Liver (tissue), 9 donors: ENCODE results near the gene PDK1. TPM values are rescaled to one million over a fixed set of nuclear protein-coding genes. Genes with fewer than 3 reads are reported as not detected.
"Not testable (repeated sequence)": the region's sequence is repeated elsewhere in the genome, so short reads cannot be mapped to it uniquely, and the experiment has no call there.

Experiments used
- DNase-seq: peaks from one replicate; pipeline ENCODE4 v3.0.0-alpha.2; 2017; ENCODE audit warnings: low spot score
- H3K27ac ChIP-seq, 2 donors: one replicate each; pipeline ENCODE4 v1.7.0; 2013; ENCODE audit warnings: inconsistent platforms in 2 of 2, low read length in 2 of 2, control low read depth in 1 of 2, low read depth in 1 of 2, mild to moderate bottlenecking in 1 of 2
- H3K27me3 ChIP-seq, 4 donors: one replicate each; pipeline versions ENCODE4 v1.6.1 to v1.7.0; 2013; ENCODE audit warnings: low read length in 3 of 4, inconsistent platforms in 1 of 4, mild to moderate bottlenecking in 1 of 4, moderate library complexity in 1 of 4; ENCODE audit not compliant: control insufficient read depth in 4 of 4, insufficient read depth in 4 of 4
- H3K36me3 ChIP-seq, 4 donors: one replicate each; pipeline versions ENCODE4 v1.6.1 to v1.7.0; 2013; ENCODE audit warnings: low read length in 3 of 4, mild to moderate bottlenecking in 3 of 4, low read depth in 1 of 4, moderate library complexity in 1 of 4; ENCODE audit not compliant: control insufficient read depth in 4 of 4, insufficient read depth in 3 of 4
- H3K4me1 ChIP-seq, 4 donors: one replicate each; pipeline versions ENCODE4 v1.6.1 to v1.7.0; 2013; ENCODE audit warnings: low read length in 3 of 4, mild to moderate bottlenecking in 3 of 4, moderate library complexity in 1 of 4; ENCODE audit not compliant: control insufficient read depth in 4 of 4, insufficient read depth in 4 of 4
- H3K4me3 ChIP-seq, 3 donors: one replicate each; pipeline versions ENCODE4 v1.6.1 to v1.7.0; 2013; ENCODE audit warnings: low read length in 3 of 3, control low read depth in 1 of 3, low read depth in 1 of 3, mild to moderate bottlenecking in 1 of 3
- H3K9ac ChIP-seq, 2 donors: one replicate each; pipeline ENCODE4 v1.7.0; 2013; ENCODE audit warnings: low read length in 2 of 2, mild to moderate bottlenecking in 2 of 2, moderate library complexity in 2 of 2, control low read depth in 1 of 2, low read depth in 1 of 2
- H3K9me3 ChIP-seq, 4 donors: one replicate each; pipeline versions ENCODE4 v1.6.1 to v1.7.0; 2013; ENCODE audit warnings: low read length in 3 of 4; ENCODE audit not compliant: control insufficient read depth in 4 of 4
- EGR1 ChIP-seq, 2 donors: IDR thresholded peaks; 2 replicates each; pipeline ENCODE4 v1.6.1; 2016 to 2018; ENCODE audit warnings: antibody characterized with exemption in 2 of 2, low read depth in 2 of 2
- FOXA2 ChIP-seq: IDR thresholded peaks from 2 replicates; pipeline ENCODE4 v1.6.1; 2016; ENCODE audit warnings: antibody characterized with exemption
- GABPA ChIP-seq, 2 donors: IDR thresholded peaks in 1 of 2; conservative IDR thresholded peaks in 1 of 2; 2 replicates each; pipeline ENCODE4 v1.6.1; 2016; ENCODE audit warnings: antibody characterized with exemption in 2 of 2, mild to moderate bottlenecking in 1 of 2, moderate library complexity in 1 of 2
- HNF4A ChIP-seq, 2 donors: conservative IDR thresholded peaks; 2 replicates each; pipeline ENCODE4 v1.6.1; 2016; ENCODE audit warnings: antibody characterized with exemption in 2 of 2, mild to moderate bottlenecking in 2 of 2
- HNF4G ChIP-seq: IDR thresholded peaks from 2 replicates; pipeline ENCODE4 v1.6.1; 2016; ENCODE audit warnings: antibody characterized with exemption
- JUND ChIP-seq, 2 donors: IDR thresholded peaks; 2 replicates each; pipeline ENCODE4 v1.6.1; 2016; ENCODE audit warnings: antibody characterized with exemption in 2 of 2
- NR2F2 ChIP-seq: IDR thresholded peaks from 2 replicates; pipeline ENCODE4 v1.6.1; 2016; ENCODE audit warnings: antibody characterized with exemption
- RAD21 ChIP-seq, 2 donors: IDR thresholded peaks; 2 replicates each; pipeline ENCODE4 v1.6.1; 2016; ENCODE audit warnings: antibody characterized with exemption in 2 of 2, mild to moderate bottlenecking in 2 of 2
- SP1 ChIP-seq: IDR thresholded peaks from 2 replicates; pipeline ENCODE4 v1.6.1; 2018; ENCODE audit warnings: antibody characterized with exemption, mild to moderate bottlenecking
- TAF1 ChIP-seq: conservative IDR thresholded peaks from 2 replicates; pipeline ENCODE4 v1.6.1; 2016; ENCODE audit warnings: antibody characterized with exemption, mild to moderate bottlenecking
- YY1 ChIP-seq: IDR thresholded peaks from 2 replicates; pipeline ENCODE4 v1.6.1; 2016; ENCODE audit warnings: antibody characterized with exemption, mild to moderate bottlenecking
- WGBS: extraction: QIAGEN DNeasy Blood & Tissue Kit; methylation state at CpG from one replicate; pipeline ENCODE4 v1.1.7; 2013; 5-methylcytosine and 5-hydroxymethylcytosine counted together
- polyA plus RNA-seq, 2 donors: library from polyadenylated mRNA; stranded (reverse) in 1 of 2; unstranded in 1 of 2; fragments of 200-250 nt in 1 of 2; fragments of >200 nt in 1 of 2; fragmentation: Nextera tagmentation in 1 of 2; extraction: Ambion mirVana in 1 of 2; gene quantifications; one replicate each; pipeline versions ENCODE4 v1.2.1 to v1.2.3, GENCODE V29; 2013 to 2015
- total RNA-seq, 2 donors: library from RNA; depleted of rRNA; stranded (reverse); fragments of >200 nt; gene quantifications; one replicate each; pipeline ENCODE4 v1.2.3, GENCODE V29; 2014
- TF ChIP-seq, protein P1 (sequence below): IDR thresholded peaks from 2 replicates; pipeline ENCODE4 v1.6.1; 2016; ENCODE audit warnings: antibody characterized with exemption
- TF ChIP-seq, protein P2 (sequence below): IDR thresholded peaks from 2 replicates; pipeline ENCODE4 v1.6.1; 2016; ENCODE audit warnings: antibody characterized with exemption
- TF ChIP-seq, protein P3 (sequence below): fragments of 150-350 bp; IDR thresholded peaks from 2 replicates; pipeline ENCODE4 v1.5.1; 2017; ENCODE audit warnings: improper control_type of control experiment, low read depth, low read length; ENCODE audit not compliant: missing input control
- donor health status: healthy.
- donor health status: healthy.
- donor health status: healthy.
- donor health status: healthy.
- donor health status: healthy.

PDK1 gene
- total and polyA plus RNA-seq, 4 donors, result 4.7 to 10.9 (median 7.8) TPM

DNA sequence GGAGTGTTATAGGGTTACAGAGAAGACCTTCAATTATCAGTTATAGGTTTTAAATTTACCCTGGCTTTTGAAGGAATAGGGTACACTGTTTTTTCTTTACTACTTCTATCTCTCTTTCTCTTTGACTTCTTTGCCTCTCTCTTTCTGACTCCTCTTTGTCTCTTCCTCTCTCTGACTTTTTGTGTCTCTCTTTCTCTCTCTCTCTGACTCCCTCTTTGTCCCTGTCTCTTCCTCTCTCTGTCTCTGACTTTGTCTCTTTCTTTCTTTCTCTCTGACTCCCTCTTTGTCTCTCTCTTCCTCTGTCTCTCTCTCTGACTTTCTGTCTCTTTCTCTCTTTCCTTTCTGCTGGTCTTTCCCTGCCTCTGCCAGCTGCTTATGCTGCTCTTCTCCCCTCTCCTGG lies 36.3 kb downstream of the PDK1 start:
- not testable (repeated sequence) for H3K9ac ChIP-seq, DNase-seq, H3K4me3 ChIP-seq, H3K27me3 ChIP-seq, H3K27ac ChIP-seq, H3K9me3 ChIP-seq, H3K4me1 ChIP-seq
- peaks cover 4 to 11% (median 6%) of the 10 kb centered on the region in 4 donors for H3K36me3 ChIP-seq

DNA sequence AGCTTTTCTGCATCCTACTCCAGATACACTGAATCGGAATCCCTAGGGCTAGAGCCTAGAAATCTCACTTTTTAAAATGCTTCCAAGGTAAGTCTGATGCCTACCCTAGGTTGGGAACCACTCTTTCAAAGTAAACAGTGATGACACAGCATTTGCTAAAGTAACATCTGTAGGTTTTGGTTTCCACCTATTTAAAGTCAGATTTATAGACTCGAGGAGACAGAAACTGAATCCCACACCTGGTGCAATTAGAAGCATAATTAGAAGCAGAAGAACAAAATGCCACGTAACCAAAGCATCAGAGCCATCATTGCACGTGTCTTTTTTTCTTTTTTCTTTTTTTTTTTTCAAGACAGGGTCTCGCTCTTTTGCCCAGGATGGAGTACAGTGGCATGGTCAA lies 40.9 kb downstream of the PDK1 start:
- no peak overlapping the region for H3K27ac ChIP-seq
- no peaks in the 10 kb centered on the region for H3K9me3 ChIP-seq
- no peak for DNase-seq
- H3K36me3 ChIP-seq, result peaks cover 2 to 9% (median 5%) of the 10 kb centered on the region in 4 donors
- no peak for TF ChIP-seq HNF4A (conservative IDR thresholded peaks at IDR 0.05)
- no peak for TF ChIP-seq JUND (IDR thresholded peaks at IDR 0.05)
- TF ChIP-seq, protein P1, sequence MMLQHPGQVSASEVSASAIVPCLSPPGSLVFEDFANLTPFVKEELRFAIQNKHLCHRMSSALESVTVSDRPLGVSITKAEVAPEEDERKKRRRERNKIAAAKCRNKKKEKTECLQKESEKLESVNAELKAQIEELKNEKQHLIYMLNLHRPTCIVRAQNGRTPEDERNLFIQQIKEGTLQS, result no peak
- TF ChIP-seq NR2F2, result no peak
- TF ChIP-seq, protein P2, sequence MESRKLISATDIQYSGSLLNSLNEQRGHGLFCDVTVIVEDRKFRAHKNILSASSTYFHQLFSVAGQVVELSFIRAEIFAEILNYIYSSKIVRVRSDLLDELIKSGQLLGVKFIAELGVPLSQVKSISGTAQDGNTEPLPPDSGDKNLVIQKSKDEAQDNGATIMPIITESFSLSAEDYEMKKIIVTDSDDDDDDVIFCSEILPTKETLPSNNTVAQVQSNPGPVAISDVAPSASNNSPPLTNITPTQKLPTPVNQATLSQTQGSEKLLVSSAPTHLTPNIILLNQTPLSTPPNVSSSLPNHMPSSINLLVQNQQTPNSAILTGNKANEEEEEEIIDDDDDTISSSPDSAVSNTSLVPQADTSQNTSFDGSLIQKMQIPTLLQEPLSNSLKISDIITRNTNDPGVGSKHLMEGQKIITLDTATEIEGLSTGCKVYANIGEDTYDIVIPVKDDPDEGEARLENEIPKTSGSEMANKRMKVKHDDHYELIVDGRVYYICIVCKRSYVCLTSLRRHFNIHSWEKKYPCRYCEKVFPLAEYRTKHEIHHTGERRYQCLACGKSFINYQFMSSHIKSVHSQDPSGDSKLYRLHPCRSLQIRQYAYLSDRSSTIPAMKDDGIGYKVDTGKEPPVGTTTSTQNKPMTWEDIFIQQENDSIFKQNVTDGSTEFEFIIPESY, result no peak
- TF ChIP-seq YY1, result no peak
- TF ChIP-seq HNF4G, result no peak
- no peak for TF ChIP-seq FOXA2
- TF ChIP-seq EGR1 (IDR thresholded peaks at IDR 0.05; ENCODE audit: low read depth in 2 of 2), result no peak
- no peak for TF ChIP-seq TAF1
- TF ChIP-seq, protein P3, sequence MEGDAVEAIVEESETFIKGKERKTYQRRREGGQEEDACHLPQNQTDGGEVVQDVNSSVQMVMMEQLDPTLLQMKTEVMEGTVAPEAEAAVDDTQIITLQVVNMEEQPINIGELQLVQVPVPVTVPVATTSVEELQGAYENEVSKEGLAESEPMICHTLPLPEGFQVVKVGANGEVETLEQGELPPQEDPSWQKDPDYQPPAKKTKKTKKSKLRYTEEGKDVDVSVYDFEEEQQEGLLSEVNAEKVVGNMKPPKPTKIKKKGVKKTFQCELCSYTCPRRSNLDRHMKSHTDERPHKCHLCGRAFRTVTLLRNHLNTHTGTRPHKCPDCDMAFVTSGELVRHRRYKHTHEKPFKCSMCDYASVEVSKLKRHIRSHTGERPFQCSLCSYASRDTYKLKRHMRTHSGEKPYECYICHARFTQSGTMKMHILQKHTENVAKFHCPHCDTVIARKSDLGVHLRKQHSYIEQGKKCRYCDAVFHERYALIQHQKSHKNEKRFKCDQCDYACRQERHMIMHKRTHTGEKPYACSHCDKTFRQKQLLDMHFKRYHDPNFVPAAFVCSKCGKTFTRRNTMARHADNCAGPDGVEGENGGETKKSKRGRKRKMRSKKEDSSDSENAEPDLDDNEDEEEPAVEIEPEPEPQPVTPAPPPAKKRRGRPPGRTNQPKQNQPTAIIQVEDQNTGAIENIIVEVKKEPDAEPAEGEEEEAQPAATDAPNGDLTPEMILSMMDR, result no peak
- H3K4me1 ChIP-seq, result no peaks in the 10 kb centered on the region
- H3K27me3 ChIP-seq, result no peaks in the 10 kb centered on the region
- H3K4me3 ChIP-seq, result no peak overlapping the region
- no peak overlapping the region for H3K9ac ChIP-seq
- 83% methylated on average over 5 of the region's 5 CpGs for WGBS

DNA sequence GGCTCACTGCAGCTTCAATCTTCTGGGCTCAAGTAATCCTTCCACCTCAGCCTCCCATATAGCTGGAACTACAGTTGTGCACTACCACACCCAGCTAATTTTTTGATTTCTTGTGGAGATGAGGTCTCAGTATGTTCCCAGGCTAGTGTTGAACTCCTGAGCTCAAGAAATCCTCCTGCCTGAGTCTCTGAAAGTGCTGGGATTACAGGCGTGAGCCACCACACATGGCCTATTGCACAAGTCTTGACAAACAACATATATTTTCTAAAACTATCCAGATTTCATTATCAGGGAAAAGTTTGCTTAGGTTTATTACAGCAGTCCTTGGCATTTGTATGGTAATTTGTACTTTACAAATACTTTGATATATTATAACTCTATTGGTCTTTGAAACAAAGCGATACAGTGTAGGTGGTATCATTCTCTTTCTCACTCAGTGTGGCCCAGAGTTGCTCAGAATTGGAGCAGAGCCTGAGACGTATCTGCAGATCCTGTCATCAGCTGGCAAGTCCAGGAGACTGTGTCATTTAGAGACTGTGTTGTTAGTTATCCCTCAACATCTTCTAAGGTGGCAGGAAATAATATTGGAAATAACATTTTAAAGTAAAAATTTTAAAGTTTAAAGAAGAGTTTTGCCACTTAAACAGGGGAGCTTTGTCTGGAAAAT lies 41.4 kb downstream of the PDK1 start:
- no peaks in the 10 kb centered on the region for H3K9me3 ChIP-seq
- no peaks in the 10 kb centered on the region for H3K4me1 ChIP-seq
- H3K27ac ChIP-seq, result no peak overlapping the region
- H3K27me3 ChIP-seq, result no peaks in the 10 kb centered on the region
- H3K36me3 ChIP-seq, result peaks cover 2 to 9% (median 5%) of the 10 kb centered on the region in 4 donors
- no peak overlapping the region for H3K9ac ChIP-seq
- 95% methylated on average over 3 of the region's 3 CpGs for WGBS
- no peak overlapping the region for H3K4me3 ChIP-seq
- TF ChIP-seq HNF4A (conservative IDR thresholded peaks at IDR 0.05), result no peak
- TF ChIP-seq, protein P3, result no peak
- TF ChIP-seq TAF1, result no peak
- TF ChIP-seq, protein P2, result no peak
- no peak for TF ChIP-seq JUND (IDR thresholded peaks at IDR 0.05)
- TF ChIP-seq GABPA (IDR thresholded peaks at IDR 0.05 in 1 of 2, conservative IDR thresholded peaks at IDR 0.05 in 1 of 2), result no peak
- no peak for TF ChIP-seq RAD21 (IDR thresholded peaks at IDR 0.05)
- TF ChIP-seq NR2F2, result no peak
- TF ChIP-seq SP1, result no peak
- no peak for DNase-seq
